ENCODE measurements around the gene RYR1. TPM values are rescaled to one million over a fixed set of nuclear protein-coding genes. Genes with fewer than 3 reads are reported as not detected.

Gene RYR1
- total RNA-seq, 4 donors from 2014 or later = 0.20 to 2.1 (median 1.4) TPM

- in situ Hi-C loops (cut with MboI; ENCODE audit: low pct_ligation_motif_present in 1 of 4, low pct_unique_long_range_greater_than_20kb in 1 of 4, low sequenced_read_pairs in 3 of 4) (no loop called here), intact Hi-C loops (cut with DNase I; ENCODE audit: low total_unique reads) (no loop called here)
- no peaks in the 10 kb centered on the region for H3K9me3 ChIP-seq
- H3K36me3 ChIP-seq = no peaks in the 10 kb centered on the region
- H3K4me1 ChIP-seq = no peaks in the 10 kb centered on the region
- H3K27me3 ChIP-seq = no peaks in the 10 kb centered on the region
- H3K27ac ChIP-seq = no peak overlapping the region
- no peak overlapping the region for H3K4me3 ChIP-seq
- no peak for DNase-seq
- 86% methylated on average over 11 of the region's 11 CpGs; no CpG with 5 or more reads in 1 of the 2 donors for WGBS, 2 donors (ENCODE audit: low coverage in 1 of 2)
- TF ChIP-seq POLR2AphosphoS5 (IDR thresholded peaks at IDR 0.05) = no peak
- TF ChIP-seq POLR2A (IDR thresholded peaks at IDR 0.05) = no peak
- no peak for TF ChIP-seq CTCF (IDR thresholded peaks at IDR 0.05)
- no peak for TF ChIP-seq EP300 (IDR thresholded peaks at IDR 0.05; ENCODE audit: low read depth)
Measured at GRCh38 chr19:38500450-38500849, 67.0 kb downstream of the RYR1 start.

- Histone ChIP-seq H3K9me3 (no peaks in the 10 kb centered on the region), H3K27me3 (no peaks in the 10 kb centered on the region), H3K27ac (no peak overlapping the region), H3K4me3 (no peak overlapping the region), H3K36me3 (no peaks in the 10 kb centered on the region), H3K4me1 (no peaks in the 10 kb centered on the region)
- TF ChIP-seq POLR2A (IDR thresholded peaks at IDR 0.05) (no peak), CTCF (IDR thresholded peaks at IDR 0.05) (no peak), POLR2AphosphoS5 (IDR thresholded peaks at IDR 0.05) (no peak), EP300 (IDR thresholded peaks at IDR 0.05; ENCODE audit: low read depth) (no peak)
- intact Hi-C loops (cut with DNase I; ENCODE audit: low total_unique reads) (no loop called here), in situ Hi-C loops (cut with MboI; ENCODE audit: low pct_ligation_motif_present in 1 of 4, low pct_unique_long_range_greater_than_20kb in 1 of 4, low sequenced_read_pairs in 3 of 4) (no loop called here)
- no peak for DNase-seq
- WGBS, 2 donors (ENCODE audit: low coverage in 1 of 2) = 95% methylated on average over 41 of the region's 41 CpGs; no CpG with 5 or more reads in 1 of the 2 donors
Measured at GRCh38 chr19:38502410-38503076, 69.1 kb downstream of the RYR1 start.

DNA sequence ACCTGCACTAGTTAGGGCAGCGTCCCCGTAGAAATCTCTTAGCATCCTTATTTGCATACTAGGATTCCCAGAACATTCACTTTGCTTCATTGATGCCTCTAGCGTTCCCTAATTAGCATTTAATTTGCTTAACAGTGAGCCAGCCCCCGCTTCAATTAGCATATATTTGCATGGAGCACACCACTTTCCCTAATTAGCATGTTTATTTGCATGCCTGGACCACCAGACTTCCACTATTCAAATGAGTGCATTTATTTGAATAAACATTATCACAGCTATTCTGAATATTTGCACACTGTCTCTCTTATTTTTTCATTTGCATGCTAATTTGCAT lies 69.6 kb downstream of the RYR1 start:
- no peak for DNase-seq
- Histone ChIP-seq H3K27me3 (no peaks in the 10 kb centered on the region), H3K27ac (no peak overlapping the region), H3K9me3 (no peaks in the 10 kb centered on the region), H3K4me3 (no peak overlapping the region), H3K4me1 (no peaks in the 10 kb centered on the region), H3K36me3 (no peaks in the 10 kb centered on the region)
- TF ChIP-seq EP300 (IDR thresholded peaks at IDR 0.05; ENCODE audit: low read depth) (no peak), POLR2A (IDR thresholded peaks at IDR 0.05) (no peak), CTCF (IDR thresholded peaks at IDR 0.05) (no peak), POLR2AphosphoS5 (IDR thresholded peaks at IDR 0.05) (no peak)
- intact Hi-C loops (cut with DNase I; ENCODE audit: low total_unique reads) (no loop called here), in situ Hi-C loops (cut with MboI; ENCODE audit: low pct_ligation_motif_present in 1 of 4, low pct_unique_long_range_greater_than_20kb in 1 of 4, low sequenced_read_pairs in 3 of 4) (no loop called here)
- 48 to 74% methylated on average over 2 to 4 of the region's 4 CpGs for WGBS, 2 donors (ENCODE audit: low coverage in 1 of 2)

DNA sequence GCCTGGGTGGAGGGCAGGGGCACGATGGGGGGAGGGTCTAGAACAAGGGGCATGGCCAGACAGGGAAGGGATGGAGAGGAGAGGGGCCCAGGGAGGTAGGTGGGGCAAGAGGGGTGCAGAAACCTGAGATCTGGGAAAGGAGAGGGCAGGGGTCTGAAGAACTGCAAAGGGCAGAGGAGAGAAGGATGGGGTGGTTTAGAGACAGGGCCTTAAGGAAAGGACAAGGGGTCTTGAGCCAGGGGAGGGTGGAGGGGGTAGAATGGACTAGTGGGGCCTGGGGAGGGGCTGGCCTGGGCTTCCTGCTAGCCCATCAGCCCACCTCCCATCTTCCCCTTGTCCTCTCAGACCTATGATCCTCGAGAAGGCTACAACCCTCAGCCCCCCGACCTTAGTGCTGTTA lies 72.5 kb downstream of the RYR1 start:
- no peaks in the 10 kb centered on the region for H3K9me3 ChIP-seq
- H3K4me1 ChIP-seq = no peaks in the 10 kb centered on the region
- H3K4me3 ChIP-seq = no peak overlapping the region
- no peak overlapping the region for H3K27ac ChIP-seq
- in situ Hi-C loops (cut with MboI; ENCODE audit: low pct_ligation_motif_present in 1 of 4, low pct_unique_long_range_greater_than_20kb in 1 of 4, low sequenced_read_pairs in 3 of 4) = no loop called here
- TF ChIP-seq CTCF (IDR thresholded peaks at IDR 0.05) (no peak), POLR2AphosphoS5 (IDR thresholded peaks at IDR 0.05) (no peak), POLR2A (IDR thresholded peaks at IDR 0.05) (no peak), EP300 (IDR thresholded peaks at IDR 0.05; ENCODE audit: low read depth) (no peak)
- no peak for DNase-seq
- no peaks in the 10 kb centered on the region for H3K27me3 ChIP-seq
- intact Hi-C loops (cut with DNase I; ENCODE audit: low total_unique reads) = no loop called here
- no peaks in the 10 kb centered on the region for H3K36me3 ChIP-seq
- 0 to 58% methylated on average over 1 to 3 of the region's 3 CpGs for WGBS, 2 donors (ENCODE audit: low coverage in 1 of 2)

Data from transverse colon (tissue), 4 donors.